Measurements from ENCODE around the gene DHRSX. TPM values are rescaled to one million over a fixed set of nuclear protein-coding genes. Genes with fewer than 3 reads are reported as not detected.
"Not testable (repeated sequence)": the region's sequence is repeated elsewhere in the genome, so short reads cannot be mapped to it uniquely, and the experiment has no call there.

The DHRSX gene
- total RNA-seq, 1 experiment from 2014 or later, result 21.5 TPM

DNA sequence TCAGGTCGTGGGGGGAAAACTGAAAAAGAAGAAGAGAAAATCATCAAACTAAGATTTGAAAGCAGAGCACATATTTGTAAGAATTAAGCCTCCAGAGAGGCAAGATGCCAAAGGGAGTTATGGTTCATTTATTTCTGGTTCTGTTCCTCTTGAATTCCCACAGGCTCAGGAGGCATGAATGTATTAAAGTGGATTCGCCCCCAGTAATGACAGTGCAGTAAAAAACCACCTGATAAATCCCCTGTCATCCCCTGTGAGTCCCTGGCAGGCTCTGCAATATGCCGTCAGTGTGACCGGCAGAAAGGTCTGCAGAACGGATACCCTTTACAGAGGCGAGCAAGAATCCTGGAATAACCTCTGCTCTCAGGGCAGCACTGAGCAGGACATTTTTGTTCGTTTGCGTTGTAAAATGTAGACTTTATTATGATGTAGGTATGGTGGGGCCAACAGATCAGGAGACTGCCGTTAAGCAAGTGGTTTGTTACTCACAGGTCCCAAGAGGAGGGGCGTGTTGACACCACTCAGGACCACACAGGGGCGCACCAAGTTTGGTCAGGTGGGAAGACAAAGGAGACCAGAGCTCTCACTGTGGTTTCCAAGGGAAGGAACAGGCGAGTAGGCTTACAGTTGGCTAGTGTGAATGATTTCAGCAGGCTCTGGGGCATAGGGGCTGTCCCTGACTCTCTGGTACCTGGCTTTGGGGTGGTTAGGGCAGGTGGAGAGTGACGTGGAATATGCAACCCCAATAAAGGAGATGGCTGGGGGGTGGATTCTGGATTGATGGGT, 75.3 kb downstream of the DHRSX start:
- DNase-seq, result no peak
- TF ChIP-seq, protein P1, sequence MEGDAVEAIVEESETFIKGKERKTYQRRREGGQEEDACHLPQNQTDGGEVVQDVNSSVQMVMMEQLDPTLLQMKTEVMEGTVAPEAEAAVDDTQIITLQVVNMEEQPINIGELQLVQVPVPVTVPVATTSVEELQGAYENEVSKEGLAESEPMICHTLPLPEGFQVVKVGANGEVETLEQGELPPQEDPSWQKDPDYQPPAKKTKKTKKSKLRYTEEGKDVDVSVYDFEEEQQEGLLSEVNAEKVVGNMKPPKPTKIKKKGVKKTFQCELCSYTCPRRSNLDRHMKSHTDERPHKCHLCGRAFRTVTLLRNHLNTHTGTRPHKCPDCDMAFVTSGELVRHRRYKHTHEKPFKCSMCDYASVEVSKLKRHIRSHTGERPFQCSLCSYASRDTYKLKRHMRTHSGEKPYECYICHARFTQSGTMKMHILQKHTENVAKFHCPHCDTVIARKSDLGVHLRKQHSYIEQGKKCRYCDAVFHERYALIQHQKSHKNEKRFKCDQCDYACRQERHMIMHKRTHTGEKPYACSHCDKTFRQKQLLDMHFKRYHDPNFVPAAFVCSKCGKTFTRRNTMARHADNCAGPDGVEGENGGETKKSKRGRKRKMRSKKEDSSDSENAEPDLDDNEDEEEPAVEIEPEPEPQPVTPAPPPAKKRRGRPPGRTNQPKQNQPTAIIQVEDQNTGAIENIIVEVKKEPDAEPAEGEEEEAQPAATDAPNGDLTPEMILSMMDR (IDR thresholded peaks at IDR 0.05; ENCODE audit: unreplicated experiment), result no peak
- Mint-ChIP-seq H3K9me3 (ENCODE audit: low read depth, unreplicated experiment) (no peaks in the 10 kb centered on the region), H3K36me3 (ENCODE audit: insufficient read depth, unreplicated experiment) (peaks cover 11% of the 10 kb centered on the region), H3K4me3 (ENCODE audit: low read depth, unreplicated experiment) (no peak overlapping the region), H3K27me3 (ENCODE audit: unreplicated experiment) (no peaks in the 10 kb centered on the region), H3K4me1 (ENCODE audit: low read depth, unreplicated experiment) (no peaks in the 10 kb centered on the region), H3K27ac (ENCODE audit: unreplicated experiment) (no peak overlapping the region)
- CTCF ChIA-PET, result no interaction called here
- BruUV-seq (replicated peaks), result no TSS peak
- intact Hi-C loops (cut with micrococcal nuclease; ENCODE audit: unreplicated experiment), result no loop called here

DNA sequence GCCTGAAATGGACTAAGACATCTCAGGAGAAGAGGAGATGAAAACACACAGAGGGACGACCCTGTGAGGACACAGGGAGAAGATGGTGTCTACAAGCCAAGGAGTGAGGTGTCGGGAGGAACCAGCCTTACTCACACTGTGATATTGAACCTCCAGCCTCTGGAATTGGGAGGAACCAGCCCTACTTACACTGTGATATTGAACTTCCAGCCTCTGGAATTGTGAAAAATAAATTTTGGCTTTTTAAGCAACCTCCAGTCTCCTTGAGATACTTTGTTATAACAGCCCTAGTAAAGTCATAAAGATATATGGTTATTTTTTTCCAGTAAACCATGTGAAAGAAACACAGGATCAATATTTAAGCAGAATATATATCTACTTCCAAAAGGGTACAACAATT, 76.5 kb downstream of the DHRSX start:
- Mint-ChIP-seq H3K4me3 (ENCODE audit: low read depth, unreplicated experiment) (no peak overlapping the region), H3K4me1 (ENCODE audit: low read depth, unreplicated experiment) (no peaks in the 10 kb centered on the region), H3K9me3 (ENCODE audit: low read depth, unreplicated experiment) (no peaks in the 10 kb centered on the region), H3K27ac (ENCODE audit: unreplicated experiment) (no peak overlapping the region), H3K36me3 (ENCODE audit: insufficient read depth, unreplicated experiment) (peaks cover 11% of the 10 kb centered on the region), H3K27me3 (ENCODE audit: unreplicated experiment) (no peaks in the 10 kb centered on the region)
- CTCF ChIA-PET, result no interaction called here
- TF ChIP-seq, protein P1 (IDR thresholded peaks at IDR 0.05; ENCODE audit: unreplicated experiment), result no peak
- DNase-seq, result no peak
- BruUV-seq (replicated peaks), result no TSS peak
- intact Hi-C loops (cut with micrococcal nuclease; ENCODE audit: unreplicated experiment), result no loop called here

DNA sequence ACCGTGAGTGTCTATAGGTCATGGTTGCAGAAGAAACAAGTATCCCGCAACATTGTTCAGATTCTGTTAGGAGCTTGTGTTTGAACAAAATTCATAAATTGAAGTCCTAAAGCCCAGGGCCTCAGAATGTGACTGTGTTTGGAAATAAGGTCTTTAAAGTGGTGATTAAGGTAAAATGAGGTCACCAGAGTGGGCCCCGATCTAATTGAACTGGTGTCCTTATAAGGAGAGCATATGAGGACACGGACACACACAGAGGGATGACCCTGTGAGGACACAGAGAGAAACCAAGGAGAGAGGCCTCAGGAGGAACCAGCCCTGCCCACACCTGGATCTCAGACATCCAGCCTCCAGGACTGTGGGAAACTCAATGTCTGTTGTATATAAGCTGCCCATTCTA, 76.9 kb downstream of the DHRSX start:
- no TSS peak for BruUV-seq (replicated peaks)
- no peak overlapping the region for H3K27ac Mint-ChIP-seq (ENCODE audit: unreplicated experiment)
- DNase-seq, result no peak
- CTCF ChIA-PET, result no interaction called here
- no peaks in the 10 kb centered on the region for H3K27me3 Mint-ChIP-seq (ENCODE audit: unreplicated experiment)
- no peak overlapping the region for H3K4me3 Mint-ChIP-seq (ENCODE audit: low read depth, unreplicated experiment)
- intact Hi-C loops (cut with micrococcal nuclease; ENCODE audit: unreplicated experiment), result no loop called here
- H3K36me3 Mint-ChIP-seq (ENCODE audit: insufficient read depth, unreplicated experiment), result peaks cover 11% of the 10 kb centered on the region
- TF ChIP-seq, protein P1 (IDR thresholded peaks at IDR 0.05; ENCODE audit: unreplicated experiment), result no peak
- no peaks in the 10 kb centered on the region for H3K4me1 Mint-ChIP-seq (ENCODE audit: low read depth, unreplicated experiment)
- no peaks in the 10 kb centered on the region for H3K9me3 Mint-ChIP-seq (ENCODE audit: low read depth, unreplicated experiment)

DNA sequence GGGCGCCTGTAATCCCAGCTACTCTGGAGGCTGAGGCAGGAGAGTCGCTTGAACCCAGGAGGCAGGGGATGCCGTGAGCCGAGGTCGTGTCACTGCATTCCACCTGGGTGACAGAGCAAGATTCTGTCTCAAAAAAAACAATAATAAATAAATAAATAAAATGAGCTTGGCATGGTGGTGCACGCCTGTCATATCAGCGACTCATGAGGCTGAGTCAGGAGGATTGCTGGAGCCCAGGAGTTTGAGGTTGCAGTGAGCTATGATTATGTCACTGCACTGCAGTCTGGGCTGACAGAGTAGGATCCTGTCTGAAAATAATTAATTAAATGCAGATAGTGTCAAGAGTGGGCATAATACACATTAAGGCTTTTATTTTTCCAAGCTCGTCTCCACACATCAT, 77.5 kb downstream of the DHRSX start:
- BruUV-seq (replicated peaks), result no TSS peak
- Mint-ChIP-seq H3K36me3 (ENCODE audit: insufficient read depth, unreplicated experiment) (peaks cover 11% of the 10 kb centered on the region), H3K27ac (ENCODE audit: unreplicated experiment) (no peak overlapping the region), H3K4me3 (ENCODE audit: low read depth, unreplicated experiment) (no peak overlapping the region), H3K9me3 (ENCODE audit: low read depth, unreplicated experiment) (no peaks in the 10 kb centered on the region), H3K27me3 (ENCODE audit: unreplicated experiment) (no peaks in the 10 kb centered on the region), H3K4me1 (ENCODE audit: low read depth, unreplicated experiment) (no peaks in the 10 kb centered on the region)
- CTCF ChIA-PET, result no interaction called here
- DNase-seq, result no peak
- intact Hi-C loops (cut with micrococcal nuclease; ENCODE audit: unreplicated experiment), result no loop called here
- TF ChIP-seq, protein P1 (IDR thresholded peaks at IDR 0.05; ENCODE audit: unreplicated experiment), result no peak

DNA sequence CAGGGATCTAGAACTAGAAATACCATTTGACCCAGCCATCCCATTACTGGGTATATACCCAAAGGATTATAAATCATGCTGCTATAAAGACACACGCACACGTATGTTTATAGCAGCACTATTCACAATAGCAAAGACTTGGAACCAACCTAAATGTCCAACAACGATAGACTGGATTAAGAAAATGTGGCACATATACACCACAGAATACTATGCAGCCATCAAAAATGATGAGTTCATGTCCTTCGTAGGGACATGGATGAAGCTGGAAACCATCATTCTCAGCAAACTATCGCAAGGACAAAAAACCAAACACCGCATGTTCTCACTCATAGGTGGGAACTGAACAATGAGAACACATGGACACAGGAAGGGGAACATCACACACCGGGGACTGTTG, 81.4 kb downstream of the DHRSX start:
- H3K9me3 Mint-ChIP-seq (ENCODE audit: low read depth, unreplicated experiment); H3K27ac Mint-ChIP-seq (ENCODE audit: unreplicated experiment); CTCF ChIA-PET; intact Hi-C loops (cut with micrococcal nuclease; ENCODE audit: unreplicated experiment); H3K36me3 Mint-ChIP-seq (ENCODE audit: insufficient read depth, unreplicated experiment); BruUV-seq (replicated peaks); DNase-seq; H3K4me1 Mint-ChIP-seq (ENCODE audit: low read depth, unreplicated experiment); H3K27me3 Mint-ChIP-seq (ENCODE audit: unreplicated experiment); H3K4me3 Mint-ChIP-seq (ENCODE audit: low read depth, unreplicated experiment): not testable (repeated sequence)
